Chondrocyte (in vitro differentiated cells): ENCODE results near the gene NOBOX. TPM values are rescaled to one million over a fixed set of nuclear protein-coding genes. Genes with fewer than 3 reads are reported as not detected.

ENCODE experiments used
- DNase-seq: peaks from one replicate; pipeline ENCODE4 v3.0.0; 2021; ENCODE audit warnings: mixed read lengths, low spot score
- H3K27ac Mint-ChIP-seq: one replicate; pipeline ENCODE4 v1.8.0; 2021; ENCODE audit warnings: mild to moderate bottlenecking, moderate library complexity, mixed read lengths; ENCODE audit not compliant: unreplicated experiment
- H3K27me3 Mint-ChIP-seq: 2 replicates; pipeline ENCODE4 v1.8.0; 2021; ENCODE audit warnings: low read depth, mixed read lengths
- H3K36me3 Mint-ChIP-seq: 2 replicates; pipeline ENCODE4 v1.8.0; 2021; ENCODE audit warnings: low read depth, mixed read lengths
- H3K4me1 Mint-ChIP-seq: 2 replicates; pipeline ENCODE4 v1.8.0; 2021; ENCODE audit warnings: low read depth, mild to moderate bottlenecking, mixed read lengths
- H3K4me3 Mint-ChIP-seq: one replicate; pipeline ENCODE4 v1.8.0; 2021; ENCODE audit warnings: mild to moderate bottlenecking, moderate library complexity, mixed read lengths; ENCODE audit not compliant: unreplicated experiment
- H3K9me3 Mint-ChIP-seq: 2 replicates; pipeline ENCODE4 v1.8.0; 2021; ENCODE audit warnings: low read depth, mixed read lengths
- total RNA-seq: library from RNA; stranded (reverse); gene quantifications from 3 replicates; pipeline ENCODE4 v1.2.1, GENCODE V29; 2021
- TF ChIP-seq, protein P1 (sequence below): fragments of 200-600 bp; sonication (generic); IDR thresholded peaks from 2 replicates; pipeline ENCODE4 v1.5.0; 2021; ENCODE audit warnings: antibody characterized with exemption, mild to moderate bottlenecking, moderate library complexity

The NOBOX gene
- total RNA-seq, 1 donor from 2014 or later: not detected

DNA sequence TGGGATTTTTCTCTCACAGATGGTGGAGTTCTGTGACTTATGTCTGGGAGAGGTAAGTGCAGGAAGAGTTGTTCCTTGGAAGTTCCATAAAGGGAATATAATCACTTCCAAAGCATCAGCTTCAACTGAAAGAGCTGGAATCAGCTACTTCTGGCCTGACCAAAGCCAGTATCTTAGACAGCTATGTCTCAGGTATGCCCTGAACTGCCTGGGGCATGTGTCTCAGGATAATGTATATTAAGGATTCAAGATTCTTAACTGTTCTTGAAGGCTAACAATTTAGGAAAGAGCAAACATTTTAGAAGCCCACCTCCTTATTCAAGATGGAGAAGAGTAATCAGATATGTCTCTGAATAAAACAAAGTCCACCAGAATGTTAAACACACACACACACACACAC, 12.4 kb upstream of the NOBOX start:
- H3K27me3 Mint-ChIP-seq: peaks cover 15% of the 10 kb centered on the region
- TF ChIP-seq, protein P1, sequence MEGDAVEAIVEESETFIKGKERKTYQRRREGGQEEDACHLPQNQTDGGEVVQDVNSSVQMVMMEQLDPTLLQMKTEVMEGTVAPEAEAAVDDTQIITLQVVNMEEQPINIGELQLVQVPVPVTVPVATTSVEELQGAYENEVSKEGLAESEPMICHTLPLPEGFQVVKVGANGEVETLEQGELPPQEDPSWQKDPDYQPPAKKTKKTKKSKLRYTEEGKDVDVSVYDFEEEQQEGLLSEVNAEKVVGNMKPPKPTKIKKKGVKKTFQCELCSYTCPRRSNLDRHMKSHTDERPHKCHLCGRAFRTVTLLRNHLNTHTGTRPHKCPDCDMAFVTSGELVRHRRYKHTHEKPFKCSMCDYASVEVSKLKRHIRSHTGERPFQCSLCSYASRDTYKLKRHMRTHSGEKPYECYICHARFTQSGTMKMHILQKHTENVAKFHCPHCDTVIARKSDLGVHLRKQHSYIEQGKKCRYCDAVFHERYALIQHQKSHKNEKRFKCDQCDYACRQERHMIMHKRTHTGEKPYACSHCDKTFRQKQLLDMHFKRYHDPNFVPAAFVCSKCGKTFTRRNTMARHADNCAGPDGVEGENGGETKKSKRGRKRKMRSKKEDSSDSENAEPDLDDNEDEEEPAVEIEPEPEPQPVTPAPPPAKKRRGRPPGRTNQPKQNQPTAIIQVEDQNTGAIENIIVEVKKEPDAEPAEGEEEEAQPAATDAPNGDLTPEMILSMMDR: no peak
- peaks cover 3% of the 10 kb centered on the region for H3K9me3 Mint-ChIP-seq
- no peaks in the 10 kb centered on the region for H3K36me3 Mint-ChIP-seq
- no peaks in the 10 kb centered on the region for H3K4me1 Mint-ChIP-seq
- DNase-seq: no peak
- no peak overlapping the region for H3K4me3 Mint-ChIP-seq
- no peak overlapping the region for H3K27ac Mint-ChIP-seq

GRCh38 chr7:144414815-144415214, 11.3 kb upstream of the NOBOX start:
- TF ChIP-seq, protein P1: no peak
- Mint-ChIP-seq H3K4me1 (no peaks in the 10 kb centered on the region), H3K36me3 (no peaks in the 10 kb centered on the region), H3K9me3 (peaks cover 3% of the 10 kb centered on the region), H3K4me3 (no peak overlapping the region), H3K27ac (no peak overlapping the region), H3K27me3 (peaks cover 19% of the 10 kb centered on the region)
- no peak for DNase-seq

- no peak overlapping the region for H3K4me3 Mint-ChIP-seq
- TF ChIP-seq, protein P1: no peak
Measured at GRCh38 chr7:144410441-144410840, 6.9 kb upstream of the NOBOX start.

DNA sequence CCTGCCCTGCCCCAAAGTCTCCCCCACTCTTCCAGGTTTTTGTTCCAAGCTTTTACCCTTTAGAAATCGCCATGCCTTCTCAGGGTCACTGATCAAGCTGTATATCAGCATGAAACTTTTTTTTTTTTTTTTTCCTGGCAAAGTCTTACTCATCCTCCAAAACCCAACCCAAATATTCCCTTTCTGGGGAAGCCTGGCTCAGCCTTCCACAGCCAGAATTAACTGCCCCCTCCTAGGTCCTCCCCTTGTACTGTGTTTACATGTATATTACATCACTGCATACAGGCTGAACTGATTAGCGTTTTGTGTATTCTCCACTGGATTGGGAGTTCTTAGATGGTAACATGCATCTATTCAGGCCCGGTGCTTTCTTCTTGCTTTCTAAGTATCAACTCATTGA, 4.6 kb upstream of the NOBOX start:
- no peaks in the 10 kb centered on the region for H3K36me3 Mint-ChIP-seq
- H3K4me1 Mint-ChIP-seq: no peaks in the 10 kb centered on the region
- DNase-seq: no peak
- no peak overlapping the region for H3K4me3 Mint-ChIP-seq
- TF ChIP-seq, protein P1: no peak
- H3K9me3 Mint-ChIP-seq: no peaks in the 10 kb centered on the region
- peaks cover 21% of the 10 kb centered on the region for H3K27me3 Mint-ChIP-seq
- H3K27ac Mint-ChIP-seq: no peak overlapping the region

More at GRCh38 chr7:144410441-144410840, 6.9 kb upstream of the NOBOX start:
- H3K9me3 Mint-ChIP-seq: no peaks in the 10 kb centered on the region
- no peak overlapping the region for H3K27ac Mint-ChIP-seq
- DNase-seq: no peak
- H3K36me3 Mint-ChIP-seq: no peaks in the 10 kb centered on the region
- peaks cover 36% of the 10 kb centered on the region for H3K27me3 Mint-ChIP-seq
- H3K4me1 Mint-ChIP-seq: no peaks in the 10 kb centered on the region

- peaks cover 22% of the 10 kb centered on the region for H3K27me3 Mint-ChIP-seq
- H3K36me3 Mint-ChIP-seq: no peaks in the 10 kb centered on the region
- TF ChIP-seq, protein P1: no peak
- no peak overlapping the region for H3K27ac Mint-ChIP-seq
- H3K4me1 Mint-ChIP-seq: no peaks in the 10 kb centered on the region
- H3K9me3 Mint-ChIP-seq: no peaks in the 10 kb centered on the region
- H3K4me3 Mint-ChIP-seq: no peak overlapping the region
- no peak for DNase-seq
Measured at GRCh38 chr7:144407266-144407931, 3.9 kb upstream of the NOBOX start.
